ENCODE data around the gene SYNGR2.
A peak's percentile ranks its signal among the peaks of the same experiment; 100 is the strongest.

The SYNGR2 gene

DNA sequence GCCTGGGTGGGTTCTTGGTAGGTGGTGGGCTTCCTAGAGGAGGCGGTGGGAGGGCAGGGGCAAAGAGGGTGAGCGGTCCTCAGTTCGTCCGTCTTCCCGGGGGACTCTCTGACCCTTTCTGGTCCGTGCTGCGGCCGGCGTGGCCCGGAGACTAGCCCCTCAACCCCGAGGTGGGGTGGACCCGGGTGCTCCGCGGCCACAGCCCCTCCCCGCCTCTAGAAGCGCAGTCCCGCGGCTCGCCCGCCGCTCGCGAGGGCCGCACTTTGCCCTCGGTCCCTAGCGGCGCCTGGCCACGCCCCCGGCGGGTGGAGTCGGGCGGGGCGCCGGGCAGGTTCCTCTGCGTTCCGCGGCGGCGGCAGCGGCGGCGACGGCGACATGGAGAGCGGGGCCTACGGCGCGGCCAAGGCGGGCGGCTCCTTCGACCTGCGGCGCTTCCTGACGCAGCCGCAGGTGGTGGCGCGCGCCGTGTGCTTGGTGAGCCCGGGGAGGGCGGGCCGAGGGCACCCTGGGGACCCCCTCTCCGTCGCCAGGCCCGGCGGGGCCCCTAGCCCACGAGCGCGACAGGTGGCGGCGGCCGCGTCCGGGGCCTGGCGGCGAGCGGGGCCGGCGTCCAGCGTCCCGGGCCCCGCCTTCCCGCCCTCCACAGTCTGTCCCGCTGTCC is at the start of gene SYNGR2:
Gene SYNGR2, plus strand, starts transcription at position 340 of the 661 bp plus-strand sequence. Its CDS starts 36 bp downstream, at position 376.
- DNase-seq (ENCODE audit: low spot score), result peak; percentile 92

- no peak for DNase-seq (ENCODE audit: low spot score)
Observed at GRCh38 chr17:78118801-78119241, 49.6 kb upstream of the SYNGR2 start.

- DNase-seq (ENCODE audit: low spot score), result no peak
Observed at GRCh38 chr17:78120537-78120936, 47.8 kb upstream of the SYNGR2 start.

DNA sequence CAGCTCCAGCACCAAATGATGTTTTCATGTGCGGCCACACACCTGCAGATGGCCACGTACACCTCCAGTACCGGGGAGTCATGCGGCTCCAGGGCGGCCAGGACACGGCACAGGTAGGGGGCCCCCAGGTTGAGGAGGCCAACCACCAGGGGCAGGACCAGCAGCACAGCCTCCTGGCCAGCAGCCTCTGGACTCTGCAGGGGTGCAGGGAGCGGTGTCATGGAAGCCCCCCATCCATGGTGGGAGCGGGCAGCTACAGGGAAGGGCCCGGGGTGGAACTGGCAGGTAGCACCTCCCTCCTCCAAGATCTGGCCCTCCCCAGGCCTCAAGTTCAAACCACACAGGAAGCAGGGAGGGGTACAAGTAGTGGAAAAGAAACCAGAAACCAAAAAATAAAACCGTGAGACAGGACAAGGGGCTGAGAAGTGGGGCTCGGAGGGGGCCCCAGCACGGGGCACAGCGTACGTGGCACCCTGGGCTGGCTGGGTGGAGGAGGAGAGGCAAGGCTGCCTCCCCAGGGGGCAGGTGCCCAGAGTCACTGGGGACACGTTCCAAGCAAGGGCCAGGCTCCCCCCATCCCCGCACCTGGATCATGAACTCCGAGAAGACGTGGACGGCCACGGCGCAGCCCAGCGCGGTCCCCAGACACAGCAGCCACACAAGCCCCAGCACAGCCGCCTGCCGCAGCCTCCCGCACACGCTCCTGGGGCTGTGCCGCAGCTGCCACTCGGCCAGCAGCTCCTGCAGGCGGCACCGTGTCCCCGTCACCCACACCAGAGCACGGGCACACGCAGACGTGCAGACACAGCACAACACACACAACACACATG is 47.2 kb upstream of the SYNGR2 start:
- no peak for DNase-seq (ENCODE audit: low spot score)

DNA sequence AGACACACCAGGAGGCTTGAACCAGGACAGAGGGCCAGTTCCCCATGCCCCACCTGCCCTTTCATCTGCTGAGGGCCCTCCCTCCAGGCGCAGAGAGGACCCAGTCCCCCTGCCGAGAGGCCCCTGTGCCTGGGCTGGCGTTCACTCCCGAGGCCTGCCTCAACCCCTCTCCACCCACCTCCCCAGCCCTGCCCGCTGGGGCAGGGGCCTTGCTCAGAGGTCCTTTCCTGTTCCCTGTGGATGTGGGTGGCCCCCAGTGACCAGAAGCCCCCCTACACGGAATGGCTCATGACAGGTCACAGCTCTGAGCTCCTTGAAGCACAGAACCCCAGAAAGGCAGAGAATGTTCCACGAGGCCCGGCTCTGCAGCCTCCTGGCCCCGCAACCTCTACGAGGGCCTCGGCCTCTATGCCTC is 46.6 kb upstream of the SYNGR2 start:
- DNase-seq (ENCODE audit: low spot score), result no peak

DNA sequence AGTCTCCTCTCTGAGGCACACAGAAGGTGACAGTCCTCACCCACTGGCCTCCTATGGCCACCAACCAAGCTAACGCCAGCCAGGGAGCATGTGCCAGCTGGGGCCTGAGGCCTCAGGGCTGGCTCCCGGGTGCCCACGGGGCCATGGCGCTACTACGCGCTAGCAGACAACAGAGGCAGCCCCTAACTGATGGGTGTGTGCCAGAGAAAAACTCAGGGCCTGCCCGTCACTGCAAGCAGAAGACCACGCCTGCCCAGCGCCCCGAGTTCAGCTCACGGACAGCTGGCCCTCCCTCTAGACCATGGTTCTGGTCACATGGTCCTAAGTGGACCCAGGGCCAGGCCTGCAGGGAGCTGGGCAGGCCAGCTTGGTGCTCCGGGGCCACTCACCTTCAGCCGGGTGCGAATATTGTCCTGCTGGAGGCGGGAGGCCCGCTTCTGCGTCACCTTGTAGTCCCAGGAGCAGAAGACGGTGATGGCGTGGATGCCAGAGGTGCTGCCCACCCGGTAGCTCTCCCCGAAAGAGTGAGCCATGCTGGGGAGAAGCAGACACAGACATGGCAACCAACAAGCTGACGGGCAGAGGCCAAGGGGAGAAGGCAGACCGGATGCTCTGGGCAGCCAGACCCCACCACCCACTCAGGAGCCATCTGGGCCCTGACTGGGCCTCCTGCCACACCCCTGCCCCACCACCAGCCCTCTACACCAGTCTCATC is 46.0 kb upstream of the SYNGR2 start:
- DNase-seq (ENCODE audit: low spot score), result no peak

- no peak for DNase-seq (ENCODE audit: low spot score)
Observed at GRCh38 chr17:78122931-78123249, 45.5 kb upstream of the SYNGR2 start.

GRCh38 chr17:78123258-78123929 is 45.0 kb upstream of the SYNGR2 start:
- DNase-seq (ENCODE audit: low spot score), result no peak

DNA sequence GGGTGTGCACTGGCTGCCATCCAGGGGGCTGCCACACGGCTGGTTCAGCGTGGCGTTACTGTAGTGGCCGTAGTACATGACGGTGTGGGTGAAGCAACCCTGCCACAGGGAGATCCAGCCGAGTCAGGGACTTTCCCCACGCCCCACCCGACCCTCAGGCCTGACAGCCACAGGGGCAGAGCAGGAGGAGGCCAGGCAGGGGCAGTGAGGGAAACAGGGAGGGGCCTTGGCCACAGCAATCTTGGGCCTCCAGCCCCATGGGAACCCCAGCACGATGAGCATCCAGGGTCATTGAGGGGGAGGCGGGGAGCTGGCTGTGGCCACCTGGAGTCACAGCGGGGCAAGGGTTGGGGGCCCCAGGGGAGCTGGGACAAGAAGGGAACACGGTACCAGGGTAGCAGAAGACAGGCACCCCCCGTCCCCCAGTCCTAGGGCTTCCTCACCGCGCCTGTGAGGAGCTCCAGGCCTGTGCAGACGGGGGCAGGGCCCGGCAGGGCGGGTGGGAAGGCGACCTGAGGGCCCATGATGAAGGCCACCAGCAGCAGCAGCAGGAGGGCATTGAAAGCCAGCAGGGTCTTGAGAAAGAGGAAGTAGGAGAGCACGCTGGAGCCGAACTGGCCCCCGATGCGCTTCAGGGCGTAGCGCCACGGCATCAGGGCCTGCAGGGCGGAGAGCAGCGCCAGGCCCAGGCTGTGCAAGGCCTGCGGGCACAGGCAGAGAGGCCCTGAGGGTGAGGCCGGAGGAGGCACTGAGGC is 44.1 kb upstream of the SYNGR2 start:
- DNase-seq (ENCODE audit: low spot score), result no peak

DNA sequence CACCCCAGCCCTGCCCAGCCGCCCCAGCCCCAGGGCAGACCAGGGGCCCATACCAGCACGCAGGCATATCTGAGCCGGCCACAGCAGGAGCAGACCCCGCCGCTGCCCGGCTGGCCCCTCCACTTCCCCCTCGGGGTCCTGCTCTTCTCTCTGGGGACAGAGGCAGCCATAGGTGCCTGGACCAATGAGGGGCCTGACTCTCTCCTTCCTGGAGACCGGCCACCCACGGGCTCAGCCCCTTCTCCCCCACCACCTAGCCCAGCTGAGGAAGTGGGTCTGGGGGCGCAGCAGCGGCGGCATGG is 43.6 kb upstream of the SYNGR2 start:
- no peak for DNase-seq (ENCODE audit: low spot score)

- no peak for DNase-seq (ENCODE audit: low spot score)
Observed at GRCh38 chr17:78125138-78125913, 43.1 kb upstream of the SYNGR2 start.

- DNase-seq (ENCODE audit: low spot score), result no peak
Observed at GRCh38 chr17:78125976-78126894, 42.1 kb upstream of the SYNGR2 start.

GRCh38 chr17:78126895-78127238 is 41.5 kb upstream of the SYNGR2 start:
- no peak for DNase-seq (ENCODE audit: low spot score)

- DNase-seq (ENCODE audit: low spot score), result no peak
Observed at GRCh38 chr17:78127239-78127887, 41.0 kb upstream of the SYNGR2 start.

- peak; percentile 29 for DNase-seq (ENCODE audit: low spot score)
Observed at GRCh38 chr17:78127888-78128550, 40.4 kb upstream of the SYNGR2 start.

GRCh38 chr17:78128551-78129350 is 39.6 kb upstream of the SYNGR2 start, which contains the start of gene TMC6:
TMC6 (minus strand) TSS chr17:78128755; CDS start chr17:78126832, 1,923 bp downstream.
- peak; percentile 87 for DNase-seq (ENCODE audit: low spot score)

- no peak for DNase-seq (ENCODE audit: low spot score)
Observed at GRCh38 chr17:78129351-78130089, 38.9 kb upstream of the SYNGR2 start.
